Smooth muscle cell (in vitro differentiated cells): ENCODE data around the gene ESRRA. TPM values are rescaled to one million over a fixed set of nuclear protein-coding genes. Genes with fewer than 3 reads are reported as not detected.
A peak's percentile ranks its signal among the peaks of the same experiment; 100 is the strongest.

Experiments
- DNase-seq: peaks from one replicate; lab custom pipeline; 2025; ENCODE audit not compliant: unreplicated experiment; lab: John Stamatoyannopoulos, UW
- H2AFZ ChIP-seq: fragments of 200-600 bp; sonication (generic); 2 replicates; pipeline ENCODE4 v1.6.0; 2016; ENCODE audit warnings: antibody characterized with exemption, low read depth, mild to moderate bottlenecking
- H3F3A ChIP-seq: fragments of 200-600 bp; sonication (generic); 2 replicates; pipeline ENCODE4 v1.6.0; 2017; ENCODE audit warnings: antibody characterized with exemption, low read depth
- H3K27ac ChIP-seq: fragments of 200-600 bp; sonication (generic); 2 replicates; pipeline ENCODE4 v1.5.1; 2016; ENCODE audit warnings: low read depth, mild to moderate bottlenecking
- H3K27me3 ChIP-seq: fragments of 200-600 bp; sonication (generic); 2 replicates; pipeline ENCODE4 v1.6.1; 2016; ENCODE audit warnings: low read depth, mild to moderate bottlenecking
- H3K36me3 ChIP-seq: fragments of 200-600 bp; sonication (generic); 2 replicates; pipeline ENCODE4 v1.5.1; 2016; ENCODE audit warnings: low read depth
- H3K4me1 ChIP-seq: fragments of 200-600 bp; sonication (generic); 2 replicates; pipeline ENCODE4 v1.5.1; 2016; ENCODE audit warnings: low read depth
- H3K4me2 ChIP-seq: fragments of 200-600 bp; sonication (generic); 2 replicates; pipeline ENCODE4 v1.6.0; 2016; ENCODE audit warnings: mild to moderate bottlenecking
- H3K4me3 ChIP-seq: fragments of 200-600 bp; sonication (generic); 2 replicates; pipeline ENCODE4 v1.5.1; 2016; ENCODE audit warnings: mild to moderate bottlenecking
- H3K79me2 ChIP-seq: fragments of 200-600 bp; sonication (generic); 2 replicates; pipeline ENCODE4 v1.6.0; 2016; ENCODE audit warnings: low read depth, mild to moderate bottlenecking
- H3K9ac ChIP-seq: fragments of 200-600 bp; sonication (generic); 2 replicates; pipeline ENCODE4 v1.6.0; 2016; ENCODE audit warnings: low read depth
- H3K9me3 ChIP-seq: fragments of 200-600 bp; sonication (generic); replicated peaks from 2 replicates; pipeline ENCODE4 v1.5.1; 2016; ENCODE audit warnings: low read depth
- H4K20me1 ChIP-seq: fragments of 200-600 bp; sonication (generic); 2 replicates; pipeline ENCODE4 v1.6.0; 2016; ENCODE audit warnings: low read depth
- CTCF ChIP-seq: fragments of 200-600 bp; sonication (generic); IDR thresholded peaks from 2 replicates; pipeline ENCODE4 v1.5.1; 2017; ENCODE audit warnings: borderline replicate concordance, mild to moderate bottlenecking, antibody characterized with exemption; ENCODE audit not compliant: insufficient read depth, poor library complexity, severe bottlenecking
- WGBS: methylation state at CpG from one replicate; pipeline ENCODE4 v1.1.7; 2016; ENCODE audit warnings: low lambda C conversion rate; 5-methylcytosine and 5-hydroxymethylcytosine counted together
- polyA plus RNA-seq: library from polyadenylated mRNA; unstranded; fragments of >200 nt; fragmentation: Nextera tagmentation; extraction: Ambion mirVana; gene quantifications from 2 replicates; pipeline ENCODE4 v1.2.1, GENCODE V29; 2016
- total RNA-seq: library from RNA; depleted of rRNA; stranded (reverse); fragments of >200 nt; gene quantifications from 2 replicates; pipeline ENCODE4 v1.2.3, GENCODE V29; 2014

The ESRRA gene
- total and polyA plus RNA-seq, 2 experiments from 2014 or later = 8.0 to 16.7 TPM

- Histone ChIP-seq H3K4me1 (peaks cover 11% of the 10 kb centered on the region), H3F3A (no peaks in the 10 kb centered on the region), H3K27ac (no peak overlapping the region), H3K9ac (peak overlapping the region; percentile 93), H4K20me1 (peaks cover 10% of the 10 kb centered on the region), H3K9me3 (no peaks in the 10 kb centered on the region), H3K36me3 (no peaks in the 10 kb centered on the region), H3K4me3 (peak overlapping the region; percentile 92), H2AFZ (no peak overlapping the region), H3K79me2 (peaks cover 15% of the 10 kb centered on the region), H3K4me2 (peak overlapping the region; percentile 91), H3K27me3 (peaks cover 16% of the 10 kb centered on the region)
- WGBS = 36% methylated on average over 37 of the region's 40 CpGs
- no peak for TF ChIP-seq CTCF
- DNase-seq = no peak
These were observed 19.2 kb upstream of the ESRRA start for GRCh38 chr11:64285885-64286800.

GRCh38 chr11:64286801-64287159 lies 18.5 kb upstream of the ESRRA start:
- Histone ChIP-seq H3K9ac (no peak overlapping the region), H3K4me2 (peak overlapping the region; percentile 91), H3K27ac (no peak overlapping the region), H4K20me1 (peaks cover 10% of the 10 kb centered on the region), H3K4me1 (peaks cover 11% of the 10 kb centered on the region), H3F3A (no peaks in the 10 kb centered on the region), H3K27me3 (peaks cover 23% of the 10 kb centered on the region), H3K36me3 (no peaks in the 10 kb centered on the region), H2AFZ (no peak overlapping the region), H3K4me3 (no peak overlapping the region), H3K9me3 (no peaks in the 10 kb centered on the region), H3K79me2 (peaks cover 15% of the 10 kb centered on the region)
- 96% methylated on average over 9 of the region's 9 CpGs for WGBS
- DNase-seq = no peak
- no peak for TF ChIP-seq CTCF

GRCh38 chr11:64287676-64288352 lies 17.5 kb upstream of the ESRRA start:
- no peak for DNase-seq
- H3K4me3 ChIP-seq = no peak overlapping the region
- H2AFZ ChIP-seq = no peak overlapping the region
- H3K27me3 ChIP-seq = peaks cover 33% of the 10 kb centered on the region
- H3K9ac ChIP-seq = no peak overlapping the region
- WGBS = 96% methylated on average over 33 of the region's 33 CpGs
- H4K20me1 ChIP-seq = peaks cover 17% of the 10 kb centered on the region
- no peak for TF ChIP-seq CTCF
- no peaks in the 10 kb centered on the region for H3K36me3 ChIP-seq
- H3K4me1 ChIP-seq = peaks cover 16% of the 10 kb centered on the region
- no peak overlapping the region for H3K27ac ChIP-seq
- peaks cover 15% of the 10 kb centered on the region for H3K79me2 ChIP-seq
- no peak overlapping the region for H3K4me2 ChIP-seq
- no peaks in the 10 kb centered on the region for H3F3A ChIP-seq
- no peaks in the 10 kb centered on the region for H3K9me3 ChIP-seq
